Hepatocyte (in vitro differentiated cells): Measurements from ENCODE around the gene TUBD1. TPM values are rescaled to one million over a fixed set of nuclear protein-coding genes. Genes with fewer than 3 reads are reported as not detected.

Experiments used
- DNase-seq: peaks from one replicate; pipeline ENCODE4 v3.0.0-alpha.2; 2016; ENCODE audit warnings: low spot score
- H2AFZ ChIP-seq: fragments of 200-600 bp; sonication (generic); 2 replicates; pipeline ENCODE4 v1.6.0; 2016; ENCODE audit warnings: antibody characterized with exemption, mild to moderate bottlenecking
- H3K27ac ChIP-seq: fragments of 200-600 bp; sonication (generic); 2 replicates; pipeline ENCODE4 v1.5.1; 2016; ENCODE audit warnings: mild to moderate bottlenecking
- H3K27me3 ChIP-seq: fragments of 200-600 bp; sonication (generic); 2 replicates; pipeline ENCODE4 v1.6.1; 2016
- H3K36me3 ChIP-seq: fragments of 200-600 bp; sonication (generic); replicated peaks from 2 replicates; pipeline ENCODE4 v1.5.1; 2016; ENCODE audit warnings: low read depth; ENCODE audit not compliant: insufficient read depth
- H3K4me1 ChIP-seq: fragments of 200-600 bp; sonication (generic); 2 replicates; pipeline ENCODE4 v1.5.1; 2016; ENCODE audit warnings: mild to moderate bottlenecking, moderate library complexity; ENCODE audit not compliant: insufficient read depth
- H3K4me2 ChIP-seq: fragments of 200-600 bp; sonication (generic); 2 replicates; pipeline ENCODE4 v1.6.0; 2016
- H3K4me3 ChIP-seq: fragments of 200-600 bp; sonication (generic); 2 replicates; pipeline ENCODE4 v1.5.1; 2016; ENCODE audit warnings: mild to moderate bottlenecking
- H3K79me2 ChIP-seq: fragments of 200-600 bp; sonication (generic); 2 replicates; pipeline ENCODE4 v1.6.0; 2017; ENCODE audit warnings: mild to moderate bottlenecking
- H3K9me2 ChIP-seq: fragments of 200-600 bp; sonication (generic); replicated peaks from 2 replicates; pipeline ENCODE4 v1.6.0; 2017; ENCODE audit warnings: mild to moderate bottlenecking; ENCODE audit not compliant: insufficient read depth
- H3K9me3 ChIP-seq: fragments of 200-600 bp; sonication (generic); 2 replicates; pipeline ENCODE4 v1.5.1; 2016; ENCODE audit warnings: low read depth, mild to moderate bottlenecking
- H4K20me1 ChIP-seq: fragments of 200-600 bp; sonication (generic); 2 replicates; pipeline ENCODE4 v1.6.0; 2016; ENCODE audit warnings: mild to moderate bottlenecking; ENCODE audit not compliant: insufficient read depth, poor library complexity, severe bottlenecking
- EZH2 ChIP-seq: fragments of 200-600 bp; sonication (generic); IDR thresholded peaks from 2 replicates; pipeline ENCODE4 v1.6.1; 2016; ENCODE audit warnings: antibody characterized with exemption, mild to moderate bottlenecking, borderline replicate concordance
- EZH2phosphoT487 ChIP-seq: fragments of 200-600 bp; sonication (generic); IDR thresholded peaks from one replicate; pipeline ENCODE4 v1.6.1; 2018; ENCODE audit warnings: antibody characterized with exemption, mild to moderate bottlenecking, low read depth, moderate library complexity; ENCODE audit not compliant: unreplicated experiment, severe bottlenecking
- WGBS: methylation state at CpG from one replicate; pipeline ENCODE4 v1.1.6; 2016; ENCODE audit warnings: low lambda C conversion rate; ENCODE audit errors: missing lambda C conversion rate; 5-methylcytosine and 5-hydroxymethylcytosine counted together
- polyA plus RNA-seq: library from polyadenylated mRNA; unstranded; fragments of >200 nt; fragmentation: Nextera tagmentation; extraction: Ambion mirVana; gene quantifications from 2 replicates; pipeline ENCODE4 v1.2.1, GENCODE V29; 2016
- total RNA-seq: library from RNA; depleted of rRNA; stranded (reverse); fragments of >200 nt; gene quantifications from 2 replicates; pipeline ENCODE4 v1.2.3, GENCODE V29; 2014
- TF ChIP-seq, protein P1 (sequence below): fragments of 200-600 bp; sonication (generic); IDR thresholded peaks from 2 replicates; pipeline ENCODE4 v1.5.1; 2016; ENCODE audit warnings: antibody characterized with exemption, mild to moderate bottlenecking; ENCODE audit not compliant: poor library complexity

TUBD1 gene
- total and polyA plus RNA-seq, 2 experiments from 2014 or later = 11.8 to 12.0 TPM

DNA sequence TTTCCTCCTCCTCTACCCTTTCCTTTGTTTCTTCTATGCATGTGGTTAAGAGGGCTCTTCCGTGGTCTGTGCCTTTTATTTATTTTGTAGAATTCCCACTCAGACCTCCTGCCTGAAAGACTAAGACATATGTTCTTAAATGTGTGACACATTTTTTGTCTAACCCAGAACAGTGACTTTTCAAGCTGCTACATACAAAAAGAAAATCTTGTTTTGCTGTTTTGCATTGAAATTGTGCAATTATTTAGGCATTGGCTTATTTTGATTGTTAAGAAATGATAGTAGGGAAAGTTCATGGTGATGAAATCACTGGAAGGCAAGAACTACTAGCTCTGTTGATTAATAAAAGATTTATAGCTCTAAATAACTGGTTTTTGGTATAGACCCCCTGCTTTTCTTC is 76.8 kb downstream of the TUBD1 start:
- H3K4me1 ChIP-seq = no peaks in the 10 kb centered on the region
- no peak overlapping the region for H3K4me3 ChIP-seq
- WGBS = 96% methylated on average over 1 of the region's 1 CpG
- no peaks in the 10 kb centered on the region for H3K79me2 ChIP-seq
- no peak for TF ChIP-seq EZH2phosphoT487
- TF ChIP-seq, protein P1, sequence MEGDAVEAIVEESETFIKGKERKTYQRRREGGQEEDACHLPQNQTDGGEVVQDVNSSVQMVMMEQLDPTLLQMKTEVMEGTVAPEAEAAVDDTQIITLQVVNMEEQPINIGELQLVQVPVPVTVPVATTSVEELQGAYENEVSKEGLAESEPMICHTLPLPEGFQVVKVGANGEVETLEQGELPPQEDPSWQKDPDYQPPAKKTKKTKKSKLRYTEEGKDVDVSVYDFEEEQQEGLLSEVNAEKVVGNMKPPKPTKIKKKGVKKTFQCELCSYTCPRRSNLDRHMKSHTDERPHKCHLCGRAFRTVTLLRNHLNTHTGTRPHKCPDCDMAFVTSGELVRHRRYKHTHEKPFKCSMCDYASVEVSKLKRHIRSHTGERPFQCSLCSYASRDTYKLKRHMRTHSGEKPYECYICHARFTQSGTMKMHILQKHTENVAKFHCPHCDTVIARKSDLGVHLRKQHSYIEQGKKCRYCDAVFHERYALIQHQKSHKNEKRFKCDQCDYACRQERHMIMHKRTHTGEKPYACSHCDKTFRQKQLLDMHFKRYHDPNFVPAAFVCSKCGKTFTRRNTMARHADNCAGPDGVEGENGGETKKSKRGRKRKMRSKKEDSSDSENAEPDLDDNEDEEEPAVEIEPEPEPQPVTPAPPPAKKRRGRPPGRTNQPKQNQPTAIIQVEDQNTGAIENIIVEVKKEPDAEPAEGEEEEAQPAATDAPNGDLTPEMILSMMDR = no peak
- no peak for TF ChIP-seq EZH2
- no peak overlapping the region for H3K4me2 ChIP-seq
- H3K9me3 ChIP-seq = no peaks in the 10 kb centered on the region
- H3K36me3 ChIP-seq = no peaks in the 10 kb centered on the region
- H4K20me1 ChIP-seq = no peaks in the 10 kb centered on the region
- no peaks in the 10 kb centered on the region for H3K27me3 ChIP-seq
- no peak overlapping the region for H2AFZ ChIP-seq
- H3K27ac ChIP-seq = no peak overlapping the region
- no peak for DNase-seq
- H3K9me2 ChIP-seq = no peaks in the 10 kb centered on the region

DNA sequence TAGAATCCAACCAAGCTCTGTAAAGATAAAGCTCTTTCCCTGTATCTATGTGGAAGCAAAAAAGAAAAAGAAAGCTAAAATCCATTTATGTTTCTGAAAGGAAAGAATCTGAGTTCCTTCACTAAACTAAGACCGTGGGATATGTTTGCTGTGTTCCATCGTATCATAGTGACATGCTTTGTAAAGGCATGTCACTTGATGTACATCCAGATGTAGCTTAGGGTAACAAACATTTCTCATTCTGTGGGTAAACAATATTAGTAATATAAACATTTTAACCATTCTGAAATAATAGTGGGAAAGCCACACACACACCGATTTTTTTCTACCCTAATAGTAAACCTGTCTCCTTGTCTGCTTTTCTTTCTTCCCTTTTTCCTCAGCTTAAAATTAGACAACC is 78.1 kb downstream of the TUBD1 start:
- Histone ChIP-seq H3K27ac (peak overlapping the region; percentile 4), H3K79me2 (no peaks in the 10 kb centered on the region), H3K9me3 (no peaks in the 10 kb centered on the region), H3K4me3 (no peak overlapping the region), H2AFZ (no peak overlapping the region), H3K27me3 (no peaks in the 10 kb centered on the region), H3K4me2 (no peak overlapping the region), H3K9me2 (no peaks in the 10 kb centered on the region), H3K36me3 (no peaks in the 10 kb centered on the region), H4K20me1 (no peaks in the 10 kb centered on the region), H3K4me1 (no peaks in the 10 kb centered on the region)
- DNase-seq = no peak
- WGBS = 67% methylated on average over 3 of the region's 3 CpGs
- TF ChIP-seq EZH2phosphoT487 (no peak), EZH2 (no peak)
- TF ChIP-seq, protein P1 = no peak

DNA sequence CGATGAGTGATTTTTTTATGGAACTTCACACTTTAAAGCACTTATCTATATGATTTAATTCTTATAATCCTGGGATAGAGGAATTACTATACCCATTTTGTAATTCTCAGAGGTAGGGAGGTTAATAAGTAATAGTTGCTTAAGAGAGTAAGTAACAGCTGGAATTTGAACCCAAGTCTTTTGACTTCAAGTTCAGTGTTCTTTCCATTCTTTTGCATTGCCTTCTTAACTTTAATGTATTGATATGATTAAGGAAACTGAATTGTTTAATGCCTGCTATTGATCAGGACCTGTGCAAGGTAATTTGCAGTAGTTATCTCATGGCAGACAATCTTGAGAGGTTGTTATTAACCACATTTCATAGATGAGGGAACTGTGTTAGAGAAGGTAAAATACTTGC is 78.5 kb downstream of the TUBD1 start:
- Histone ChIP-seq H3K79me2 (no peaks in the 10 kb centered on the region), H3K9me2 (no peaks in the 10 kb centered on the region), H3K4me1 (no peaks in the 10 kb centered on the region), H4K20me1 (no peaks in the 10 kb centered on the region), H3K36me3 (no peaks in the 10 kb centered on the region), H3K4me3 (no peak overlapping the region), H3K27me3 (no peaks in the 10 kb centered on the region), H3K4me2 (no peak overlapping the region), H2AFZ (no peak overlapping the region), H3K27ac (peak overlapping the region; percentile 4), H3K9me3 (no peaks in the 10 kb centered on the region)
- TF ChIP-seq, protein P1 = no peak
- TF ChIP-seq EZH2 (no peak), EZH2phosphoT487 (no peak)
- WGBS = 81% methylated on average over 1 of the region's 1 CpG
- DNase-seq = no peak

DNA sequence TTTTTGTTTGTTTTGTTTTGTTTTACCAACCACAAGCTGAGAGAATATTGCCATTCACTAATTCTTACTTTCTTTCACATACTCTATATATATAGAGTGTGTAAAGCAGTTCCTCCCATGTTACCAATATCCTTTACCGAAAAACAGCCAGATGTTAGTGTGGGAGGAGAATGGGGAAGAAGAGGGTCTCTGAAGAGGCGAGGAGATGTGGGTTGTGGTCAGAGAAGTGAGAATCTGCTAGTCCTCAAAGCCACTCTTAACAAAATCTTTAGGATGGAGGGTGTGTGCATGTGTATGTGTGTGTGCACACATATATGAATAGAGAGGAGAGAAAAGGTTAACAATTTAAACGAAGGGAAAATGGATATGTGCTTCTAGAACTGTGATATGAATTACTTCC is 80.6 kb downstream of the TUBD1 start:
- Histone ChIP-seq H3K4me2 (no peak overlapping the region), H3K79me2 (no peaks in the 10 kb centered on the region), H3K9me2 (no peaks in the 10 kb centered on the region), H3K9me3 (no peaks in the 10 kb centered on the region), H3K27me3 (no peaks in the 10 kb centered on the region), H3K27ac (no peak overlapping the region), H3K4me1 (no peaks in the 10 kb centered on the region), H3K36me3 (no peaks in the 10 kb centered on the region), H2AFZ (no peak overlapping the region), H4K20me1 (no peaks in the 10 kb centered on the region), H3K4me3 (no peak overlapping the region)
- 100% methylated on average over 3 of the region's 3 CpGs for WGBS
- TF ChIP-seq, protein P1 = no peak
- no peak for TF ChIP-seq EZH2phosphoT487
- TF ChIP-seq EZH2 = no peak
- DNase-seq = no peak
